ENCODE measurements around the gene DNAH11.
"Not testable (repeated sequence)": the region's sequence is repeated elsewhere in the genome, so short reads cannot be mapped to it uniquely, and the experiment has no call there.

Gene DNAH11

GRCh38 chr7:21923658-21924057, 380.8 kb downstream of the DNAH11 start:
- no peak for TF ChIP-seq CTCF (IDR thresholded peaks at IDR 0.05; ENCODE audit: low read length, missing control alignments)
- H3K4me3 ChIP-seq (replicated peaks; ENCODE audit: low read depth, low read length), result no peak overlapping the region
- DNase-seq (ENCODE audit: low read depth), result peak; percentile 62

- no peak for TF ChIP-seq CTCF (IDR thresholded peaks at IDR 0.05; ENCODE audit: low read length, missing control alignments)
- H3K4me3 ChIP-seq (replicated peaks; ENCODE audit: low read depth, low read length), result no peak overlapping the region
- DNase-seq (ENCODE audit: low read depth), result no peak
Measured at GRCh38 chr7:21926448-21926847, 383.6 kb downstream of the DNAH11 start.

- TF ChIP-seq CTCF (IDR thresholded peaks at IDR 0.05; ENCODE audit: low read length, missing control alignments), result no peak
- H3K4me3 ChIP-seq (replicated peaks; ENCODE audit: low read depth, low read length), result no peak overlapping the region
- no peak for DNase-seq (ENCODE audit: low read depth)
Measured at GRCh38 chr7:21927693-21928092, 384.9 kb downstream of the DNAH11 start.

- H3K4me3 ChIP-seq (replicated peaks; ENCODE audit: low read depth, low read length); DNase-seq (ENCODE audit: low read depth): not testable (repeated sequence)
Measured at GRCh38 chr7:21933293-21933692, 390.5 kb downstream of the DNAH11 start.

GRCh38 chr7:21934808-21935207, 392.0 kb downstream of the DNAH11 start:
- no peak overlapping the region for H3K4me3 ChIP-seq (replicated peaks; ENCODE audit: low read depth, low read length)
- no peak for TF ChIP-seq CTCF (IDR thresholded peaks at IDR 0.05; ENCODE audit: low read length, missing control alignments)
- DNase-seq (ENCODE audit: low read depth), result no peak

- H3K4me3 ChIP-seq (replicated peaks; ENCODE audit: low read depth, low read length), result no peak overlapping the region
- TF ChIP-seq CTCF (IDR thresholded peaks at IDR 0.05; ENCODE audit: low read length, missing control alignments), result no peak
- DNase-seq (ENCODE audit: low read depth), result no peak
Measured at GRCh38 chr7:21938463-21938862, 395.6 kb downstream of the DNAH11 start.

GRCh38 chr7:21939136-21939857, 396.5 kb downstream of the DNAH11 start:
- DNase-seq (ENCODE audit: low read depth), result peak; percentile 37
- TF ChIP-seq CTCF (IDR thresholded peaks at IDR 0.05; ENCODE audit: low read length, missing control alignments), result no peak
- H3K4me3 ChIP-seq (replicated peaks; ENCODE audit: low read depth, low read length), result no peak overlapping the region
